Measurements from ENCODE around the gene MSTN.

MSTN gene

GRCh38 chr2:190062601-190063000 lies at the start of gene MSTN:
Gene MSTN, minus strand, starts transcription at chr2:190062729. Its CDS starts 133 bp downstream, at chr2:190062596.
- no peak for DNase-seq

- DNase-seq: no peak
Observed at GRCh38 chr2:190111166-190111565, 48.6 kb upstream of the MSTN start.

GRCh38 chr2:190110699-190111098 lies 48.2 kb upstream of the MSTN start:
- no peak for DNase-seq

GRCh38 chr2:190110131-190110530 lies 47.6 kb upstream of the MSTN start:
- DNase-seq: no peak

- DNase-seq: no peak
Observed at GRCh38 chr2:190107409-190107808, 44.9 kb upstream of the MSTN start.

GRCh38 chr2:190106783-190107182 lies 44.3 kb upstream of the MSTN start:
- no peak for DNase-seq

GRCh38 chr2:190105554-190105953 lies 43.0 kb upstream of the MSTN start:
- no peak for DNase-seq

GRCh38 chr2:190103144-190103543 lies 40.6 kb upstream of the MSTN start:
- no peak for DNase-seq

GRCh38 chr2:190099890-190100697 lies 37.6 kb upstream of the MSTN start:
- no peak for DNase-seq

- no peak for DNase-seq
Observed at GRCh38 chr2:190098851-190099250, 36.3 kb upstream of the MSTN start.

GRCh38 chr2:190097115-190097514 lies 34.6 kb upstream of the MSTN start:
- DNase-seq: no peak

GRCh38 chr2:190094316-190094871 lies 31.9 kb upstream of the MSTN start:
- no peak for DNase-seq

GRCh38 chr2:190093793-190094192 lies 31.3 kb upstream of the MSTN start:
- no peak for DNase-seq

- no peak for DNase-seq
Observed at GRCh38 chr2:190090148-190090547, 27.6 kb upstream of the MSTN start.

- DNase-seq: no peak
Observed at GRCh38 chr2:190088917-190089316, 26.4 kb upstream of the MSTN start.

GRCh38 chr2:190084704-190085103 lies 22.2 kb upstream of the MSTN start:
- DNase-seq: no peak

GRCh38 chr2:190082118-190082517 lies 19.6 kb upstream of the MSTN start:
- DNase-seq: no peak

- no peak for DNase-seq
Observed at GRCh38 chr2:190080527-190081049, 18.1 kb upstream of the MSTN start.

GRCh38 chr2:190079160-190079559 lies 16.6 kb upstream of the MSTN start:
- DNase-seq: no peak

GRCh38 chr2:190075623-190076022 lies 13.1 kb upstream of the MSTN start:
- DNase-seq: no peak

- DNase-seq: no peak
Observed at GRCh38 chr2:190069936-190070696, 7.6 kb upstream of the MSTN start.

- no peak for DNase-seq
Observed at GRCh38 chr2:190068764-190069163, 6.2 kb upstream of the MSTN start.

- DNase-seq: no peak
Observed at GRCh38 chr2:190065839-190066238, 3.3 kb upstream of the MSTN start.

GRCh38 chr2:190063624-190064023 lies 1.1 kb upstream of the MSTN start:
- no peak for DNase-seq

All from cortex of kidney (tissue), 1 donor.